CD4-positive, alpha-beta T cell treated with Interleukin-4 for 1 hour (primary cell): Measurements from ENCODE around the gene PHOSPHO2.
A peak's percentile ranks its signal among the peaks of the same experiment; 100 is the strongest.
"Not testable (repeated sequence)": the region's sequence is repeated elsewhere in the genome, so short reads cannot be mapped to it uniquely, and the experiment has no call there.

Experiments used
- DNase-seq, 2 donors: peaks; one replicate each; pipeline ENCODE4 v3.0.0-alpha.2; 2020 to 2022

The PHOSPHO2 gene

DNA sequence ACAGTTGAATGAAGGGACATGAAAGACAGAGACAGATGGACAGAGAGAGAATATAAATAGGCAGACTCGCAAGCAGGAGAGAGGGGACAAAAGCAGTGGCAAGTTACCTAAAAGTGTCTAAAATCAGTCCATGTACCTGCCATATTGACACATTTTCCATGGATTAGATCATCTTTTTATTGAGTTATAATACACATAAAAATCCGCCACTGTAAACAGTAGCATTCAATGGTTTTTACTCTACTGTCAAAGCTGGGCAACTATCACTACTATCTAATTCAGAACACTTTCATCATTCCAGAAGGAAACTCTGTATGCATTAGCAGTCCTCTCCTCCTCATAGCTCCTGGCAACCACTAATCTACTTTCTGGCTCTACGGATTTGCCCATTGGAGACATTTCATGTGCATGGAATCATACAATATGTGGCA, 10.1 kb upstream of the PHOSPHO2 start:
- DNase-seq = no peak

DNA sequence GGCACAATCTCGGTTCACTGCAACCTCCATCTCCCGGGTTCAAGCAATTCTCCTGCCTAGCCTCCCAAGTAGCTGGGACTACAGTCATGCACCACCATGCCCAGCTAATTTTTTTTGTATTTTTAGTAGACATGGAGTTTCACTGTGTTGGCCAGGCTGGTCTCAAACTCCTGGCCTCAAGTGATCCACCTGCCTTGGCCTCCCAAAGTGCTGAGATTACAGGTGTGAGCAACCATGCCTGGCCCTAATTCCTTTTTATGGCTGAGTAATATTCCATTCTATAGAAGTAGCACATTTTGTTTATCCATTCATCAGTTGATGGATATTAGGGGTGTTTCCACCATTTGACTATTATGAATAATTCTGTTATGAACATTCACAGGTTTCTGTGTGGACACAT, 9.6 kb upstream of the PHOSPHO2 start:
- not testable (repeated sequence) for DNase-seq

DNA sequence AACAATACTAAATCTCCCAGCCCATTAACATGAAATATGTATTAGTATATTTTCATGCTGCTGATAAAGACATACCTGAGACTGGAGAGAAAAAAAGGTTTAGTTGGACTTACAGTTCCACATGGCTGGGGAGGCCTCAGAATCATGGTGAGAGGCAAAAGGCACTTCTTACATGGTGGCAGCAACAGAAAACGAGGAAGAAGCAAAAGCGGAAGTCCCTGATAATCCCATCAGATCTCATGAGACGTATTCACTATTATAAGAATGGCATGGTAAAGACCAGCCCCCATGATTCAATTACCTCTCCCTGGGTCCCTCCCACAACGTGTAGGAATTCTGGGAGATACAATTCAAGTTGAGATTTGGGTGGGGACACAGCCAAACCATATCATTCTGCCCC, 7.4 kb upstream of the PHOSPHO2 start:
- not testable (repeated sequence) for DNase-seq

DNA sequence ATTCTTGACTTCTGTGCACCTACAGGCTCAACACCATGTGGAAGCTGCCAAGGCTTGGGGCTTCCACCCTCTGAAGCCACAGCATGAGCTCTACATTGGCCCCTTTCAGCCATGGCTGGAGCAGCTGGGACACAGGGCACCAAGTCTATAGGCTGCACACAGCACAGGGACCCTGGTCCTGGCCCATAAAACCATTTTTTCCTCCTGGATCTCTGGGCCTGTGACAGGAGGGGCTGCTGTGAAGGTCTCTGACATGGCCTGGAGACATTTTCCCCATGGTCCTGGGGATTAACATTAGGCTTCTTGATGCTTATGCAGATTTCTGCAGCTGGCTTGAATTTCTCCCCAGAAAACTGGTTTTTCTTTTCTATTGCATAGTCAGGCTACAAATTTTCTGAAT, 6.3 kb upstream of the PHOSPHO2 start:
- not testable (repeated sequence) for DNase-seq

DNA sequence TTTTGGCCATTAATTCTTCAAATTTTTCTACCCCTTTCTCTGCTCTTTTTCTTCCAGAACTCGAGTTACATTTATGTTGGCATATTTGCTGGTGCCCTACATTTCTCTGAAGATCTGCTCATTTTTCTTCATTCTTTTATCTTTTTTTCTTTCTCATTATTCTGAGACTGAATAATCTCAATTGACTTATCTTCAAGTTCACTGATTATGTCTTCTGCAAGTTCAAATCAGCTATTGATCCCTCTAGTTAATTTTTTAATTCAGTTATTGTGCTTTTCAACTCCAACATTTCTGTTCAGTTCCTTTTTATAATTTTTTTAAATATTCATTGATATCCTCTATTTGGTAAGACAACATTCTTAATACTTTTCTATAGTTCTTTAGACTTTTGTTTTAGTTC, 3.3 kb upstream of the PHOSPHO2 start:
- no peak for DNase-seq

DNA sequence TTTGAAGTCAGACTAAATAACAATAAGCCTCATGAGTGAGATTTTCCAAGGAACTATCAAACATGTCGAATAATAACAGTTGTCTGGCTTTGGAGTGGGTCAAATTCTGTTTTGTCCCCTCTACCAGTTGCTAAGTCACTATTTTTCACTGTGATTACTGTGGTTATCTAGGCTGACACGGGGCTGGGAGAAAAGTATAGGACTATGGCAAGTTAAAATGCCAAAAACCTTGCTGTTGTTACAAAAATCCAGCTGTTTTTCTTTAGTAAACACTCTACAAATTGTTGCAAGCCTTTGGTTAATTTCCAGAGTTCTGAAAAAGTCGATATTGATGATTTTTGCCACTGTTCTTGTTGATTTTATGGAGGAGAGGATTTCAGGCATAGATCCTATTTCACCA, 1.6 kb upstream of the PHOSPHO2 start:
- DNase-seq = no peak

DNA sequence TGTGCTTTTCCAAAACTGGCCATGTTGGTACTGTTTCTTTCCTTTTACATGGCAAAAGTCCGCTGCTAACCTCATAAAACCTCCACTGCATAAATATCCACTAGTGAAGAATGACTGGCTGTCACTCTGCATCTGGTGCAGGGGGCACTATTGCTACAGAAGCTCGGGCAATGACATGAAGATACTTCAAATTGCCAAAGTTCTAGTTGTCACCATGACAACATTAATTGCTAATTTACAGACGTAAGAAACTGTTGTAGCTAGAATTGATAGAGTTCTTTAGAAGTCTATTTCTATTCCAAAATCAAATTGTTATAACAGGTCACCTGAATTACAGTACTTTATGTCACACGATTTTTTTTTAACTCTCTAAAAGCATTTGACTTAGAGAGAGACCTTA, 909 bp upstream of the PHOSPHO2 start:
- peak; percentile 45 to 71 for DNase-seq

DNA sequence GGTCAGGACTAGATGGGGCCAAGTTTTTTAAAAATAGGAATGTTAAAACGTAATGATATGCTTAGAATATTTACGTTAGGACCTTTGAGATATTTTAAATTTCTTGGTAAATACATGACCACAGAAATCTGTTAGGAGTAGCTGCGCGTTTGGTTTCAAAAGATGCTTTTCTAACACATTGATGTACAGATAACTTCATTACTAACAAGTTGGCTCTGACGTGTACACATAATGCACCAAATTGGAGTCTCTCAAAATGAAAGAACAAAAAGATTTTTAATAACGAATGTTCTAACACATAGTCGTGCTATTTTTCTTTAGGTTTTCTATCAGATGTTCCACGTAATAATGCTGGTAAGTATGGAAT, 608 bp downstream of the PHOSPHO2 start:
- DNase-seq = no peak

DNA sequence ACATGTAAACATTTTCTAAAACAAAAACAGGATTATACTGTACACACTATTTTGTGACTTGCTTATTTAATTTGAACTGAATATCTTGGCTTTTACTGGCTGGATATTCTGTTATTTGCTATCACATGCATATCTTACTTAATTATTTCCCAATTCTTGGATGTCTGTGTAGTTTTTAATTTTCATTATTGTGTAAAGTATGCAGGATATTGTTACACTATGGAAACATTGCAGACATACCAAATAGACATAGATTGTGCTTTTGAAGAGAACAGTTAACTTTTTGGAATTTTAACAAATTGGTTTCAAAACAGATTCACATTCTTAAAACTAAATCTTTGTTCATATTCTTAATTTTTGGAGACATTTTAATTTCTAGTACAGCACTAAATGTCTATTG, 2.1 kb downstream of the PHOSPHO2 start:
- DNase-seq = no peak

DNA sequence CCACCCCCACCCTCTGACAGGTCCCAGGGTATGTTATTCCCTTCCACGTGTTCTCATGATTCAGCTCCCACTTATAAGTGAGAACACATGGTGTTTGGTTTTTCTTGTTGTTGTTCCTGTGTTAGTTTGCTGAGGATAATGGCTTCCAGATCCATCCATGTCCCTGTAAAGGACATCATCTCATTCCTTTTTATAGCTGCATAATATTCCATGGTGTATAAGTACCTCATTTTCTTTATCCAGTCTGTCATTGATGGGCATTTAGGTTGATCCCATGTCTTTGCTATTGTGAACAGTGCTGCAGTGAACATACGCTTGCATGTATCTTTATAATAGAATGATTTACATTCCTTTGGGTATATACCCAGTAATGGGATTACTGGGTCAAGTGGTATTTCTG, 4.9 kb downstream of the PHOSPHO2 start:
- DNase-seq = not testable (repeated sequence)

DNA sequence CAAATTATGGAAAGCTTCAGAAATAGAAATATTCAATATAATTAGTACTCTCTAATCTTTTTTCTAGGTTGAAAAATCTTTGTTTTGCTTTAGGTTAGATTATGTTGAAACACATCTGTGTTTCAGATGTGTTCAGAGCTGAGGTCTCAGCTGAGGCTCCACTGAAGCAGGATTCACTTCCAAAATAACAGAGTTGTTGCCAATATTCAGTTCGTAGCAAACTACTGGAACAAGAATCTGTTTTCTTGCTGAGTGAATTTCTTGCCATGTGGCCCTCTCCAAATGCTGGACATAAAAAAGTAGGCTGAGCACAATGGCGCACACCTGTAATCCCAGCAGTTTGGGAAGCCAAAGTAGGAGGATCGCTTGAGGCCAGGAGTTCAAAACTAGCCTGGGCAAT, 8.7 kb downstream of the PHOSPHO2 start:
- no peak for DNase-seq

DNA sequence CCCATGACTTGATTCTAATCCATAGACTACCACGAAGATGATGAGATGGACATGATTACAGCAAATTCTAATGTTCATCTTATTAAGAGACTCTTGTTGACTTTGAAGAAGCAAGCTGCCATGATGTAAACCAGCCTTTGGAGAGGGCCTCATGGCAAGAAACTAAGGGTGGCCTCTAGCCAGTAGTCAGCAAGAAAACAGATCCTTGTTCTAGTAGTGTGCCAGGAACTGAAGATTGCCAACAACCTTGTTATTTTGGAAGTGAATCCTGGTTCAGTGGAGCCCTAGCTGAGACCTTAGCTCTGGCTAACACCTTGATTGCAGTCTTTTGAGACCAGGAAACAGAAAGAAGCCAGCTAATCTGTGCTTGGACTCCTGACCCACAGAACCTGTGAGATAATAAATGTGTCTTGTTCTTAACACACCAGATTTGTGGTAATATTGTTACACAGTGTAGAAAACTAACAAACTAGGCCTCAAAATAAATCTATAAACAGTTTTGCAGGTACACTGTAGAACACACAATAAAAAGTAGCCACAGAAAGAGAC, 10.0 kb downstream of the PHOSPHO2 start:
- no peak for DNase-seq

DNA sequence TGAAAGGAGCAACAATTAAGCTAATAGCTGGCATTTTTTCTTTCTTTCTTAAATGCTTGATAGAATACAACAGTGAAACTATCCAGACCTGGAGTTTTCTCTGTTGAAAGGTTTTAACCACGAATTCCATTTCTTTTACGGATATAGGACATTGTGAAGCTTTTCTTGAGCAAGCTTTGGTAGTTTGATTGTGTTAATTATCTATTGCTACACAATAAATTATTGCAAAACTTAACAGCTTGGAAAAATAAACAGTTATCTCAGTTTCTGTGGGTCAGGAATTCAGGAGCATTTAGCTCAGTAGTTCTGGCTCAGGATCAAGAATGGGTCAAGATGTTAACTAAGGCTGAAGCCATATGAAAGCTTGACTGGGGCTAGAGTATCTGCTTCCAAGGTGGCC, 11.7 kb downstream of the PHOSPHO2 start:
- DNase-seq = no peak

DNA sequence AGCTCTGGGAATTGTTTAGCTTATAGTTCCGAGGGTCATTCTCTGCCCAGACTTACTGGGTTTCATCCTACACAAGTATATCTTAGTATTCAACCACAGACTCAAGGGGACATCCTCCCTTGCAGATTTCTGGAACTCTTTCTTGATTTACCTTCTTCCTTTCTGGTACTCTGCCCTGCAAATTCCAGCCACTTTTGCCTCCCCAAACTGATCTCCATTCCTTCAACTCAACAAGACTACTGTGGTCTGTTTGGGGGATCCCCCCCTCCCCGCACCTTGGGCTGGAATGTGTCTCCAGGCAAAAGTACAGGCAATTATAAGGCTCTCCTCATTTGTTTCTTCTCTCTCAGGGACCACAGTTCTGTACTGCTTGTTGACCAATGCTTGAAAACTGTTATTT, 13.4 kb downstream of the PHOSPHO2 start:
- no peak for DNase-seq

DNA sequence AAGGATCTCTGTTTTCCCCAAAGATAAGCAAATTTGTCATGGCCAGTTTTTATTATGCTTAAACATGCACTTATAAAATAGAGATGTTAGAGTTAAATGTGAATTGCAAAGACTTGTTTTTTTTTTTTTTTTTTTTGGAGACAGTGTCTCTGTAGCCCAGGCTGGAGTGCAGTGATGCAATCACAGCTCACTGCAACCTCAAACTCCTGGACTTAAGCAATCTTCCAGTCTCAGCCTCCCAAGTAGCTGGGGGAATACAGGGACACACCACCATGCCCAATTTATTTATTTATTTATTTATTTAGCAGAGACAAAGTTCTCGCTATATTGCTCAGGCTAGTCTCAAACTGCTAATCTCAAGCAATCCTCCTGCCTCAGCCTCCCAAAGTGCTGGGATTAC, 15.1 kb downstream of the PHOSPHO2 start:
- no peak for DNase-seq

DNA sequence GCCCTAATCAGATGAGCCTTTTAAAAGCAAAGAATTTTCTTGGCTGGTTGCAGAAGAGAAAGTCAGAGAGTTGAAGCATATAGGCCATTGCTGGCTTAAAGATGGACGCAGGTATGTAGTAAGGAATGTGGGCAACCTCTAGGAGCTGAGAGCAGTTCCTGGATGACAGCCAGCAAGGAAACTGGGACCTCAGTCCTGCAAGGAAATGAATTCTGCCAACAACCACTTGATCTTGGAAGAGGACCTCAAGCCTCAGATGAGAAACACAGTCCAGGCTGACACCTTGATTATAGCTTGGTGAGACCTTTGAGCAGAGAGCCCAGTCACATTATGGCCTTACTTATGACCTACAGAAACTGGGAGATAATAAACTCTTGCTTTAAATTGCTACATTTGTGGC, 15.7 kb downstream of the PHOSPHO2 start:
- DNase-seq = no peak

DNA sequence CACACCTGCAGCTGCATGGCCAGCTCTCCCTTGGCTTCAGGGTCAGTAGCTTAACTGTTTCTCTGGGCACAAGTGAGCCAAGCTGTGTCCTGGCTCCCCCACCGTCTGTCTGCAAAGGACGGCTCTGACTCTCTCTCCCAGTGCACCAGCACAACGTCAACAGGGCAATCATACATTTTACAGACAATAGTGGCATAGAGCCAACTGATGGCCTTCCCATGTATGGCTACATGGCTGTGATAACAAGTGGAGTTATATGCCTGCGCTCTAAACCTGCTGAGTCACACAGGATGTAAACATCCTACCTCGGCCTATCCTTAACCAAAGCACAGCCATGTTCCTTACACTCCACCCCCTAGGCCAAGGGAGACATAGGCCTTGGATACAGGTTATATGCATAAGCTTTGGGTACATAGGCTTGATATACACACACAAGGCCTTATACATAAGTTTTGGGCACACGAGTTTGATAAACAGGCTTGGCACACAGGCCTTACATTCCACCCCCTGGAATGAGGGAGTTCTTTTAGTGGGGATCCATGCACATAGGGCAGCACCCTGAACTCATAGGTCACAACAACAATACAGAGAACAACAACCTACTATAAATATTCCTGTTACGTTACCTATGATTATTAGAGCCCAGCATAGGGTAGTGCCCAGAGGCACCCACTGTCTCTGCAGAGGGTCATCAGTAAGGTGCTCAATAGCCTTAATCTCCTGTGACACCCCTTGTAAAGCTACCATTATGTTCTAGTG, 17.7 kb downstream of the PHOSPHO2 start:
- no peak for DNase-seq

DNA sequence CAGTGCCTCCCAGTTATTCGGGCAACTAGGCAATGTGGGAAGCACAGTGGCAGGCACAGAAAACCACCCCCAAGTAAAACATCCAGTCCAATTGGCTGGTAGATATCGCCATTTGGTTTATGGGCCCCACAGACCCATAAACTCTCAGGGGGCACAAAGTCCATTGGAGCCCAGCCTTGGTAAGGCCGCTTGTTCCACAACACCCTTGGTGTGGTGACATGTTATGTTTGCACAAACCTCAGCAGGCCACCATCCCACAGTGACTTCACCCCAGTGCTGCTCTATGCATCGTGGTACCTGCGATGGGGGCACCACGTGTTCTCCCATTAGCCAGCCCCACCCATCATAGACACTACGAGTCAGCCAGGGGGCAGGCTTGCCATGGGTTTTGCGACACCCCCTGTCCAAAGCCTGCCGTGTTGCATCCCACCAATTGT, 18.5 kb downstream of the PHOSPHO2 start:
- DNase-seq = no peak

DNA sequence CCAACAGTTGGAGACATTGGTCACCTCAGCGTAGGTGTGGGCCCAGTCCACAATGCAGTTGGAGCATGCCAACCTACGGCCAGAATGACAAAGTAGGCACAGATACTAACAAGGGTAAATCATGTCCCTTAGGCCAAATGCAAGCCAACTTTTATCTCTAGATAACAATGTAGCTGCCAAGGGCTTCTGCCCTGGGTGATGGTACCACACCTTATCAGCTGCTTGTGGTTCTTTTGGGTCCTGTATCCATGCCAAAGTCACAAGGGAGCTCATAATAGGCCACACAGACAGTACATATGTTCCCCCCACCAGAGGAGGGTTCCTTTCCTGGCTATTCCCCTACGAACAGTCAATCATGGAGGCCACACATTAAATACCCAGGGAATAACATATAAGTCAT, 19.1 kb downstream of the PHOSPHO2 start:
- no peak for DNase-seq

DNA sequence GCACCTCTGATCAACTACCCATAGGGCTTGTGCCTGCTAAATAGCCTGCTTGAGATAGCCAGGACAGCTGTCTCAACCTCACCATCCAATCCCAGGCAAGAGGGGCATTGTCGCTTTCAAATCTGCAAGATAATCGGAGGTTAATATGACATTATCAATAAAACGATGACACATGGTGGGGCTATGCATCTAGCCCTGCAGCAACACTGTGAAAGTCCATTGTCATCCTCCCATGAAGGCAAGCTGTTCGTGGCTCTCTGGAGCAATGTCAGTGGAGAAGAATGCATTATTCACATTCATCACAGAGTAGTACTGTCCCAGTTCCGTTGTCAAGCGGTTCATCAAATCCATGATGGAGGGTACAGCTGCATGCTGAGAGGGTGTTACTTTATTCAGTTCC, 20.4 kb downstream of the PHOSPHO2 start:
- DNase-seq = no peak

DNA sequence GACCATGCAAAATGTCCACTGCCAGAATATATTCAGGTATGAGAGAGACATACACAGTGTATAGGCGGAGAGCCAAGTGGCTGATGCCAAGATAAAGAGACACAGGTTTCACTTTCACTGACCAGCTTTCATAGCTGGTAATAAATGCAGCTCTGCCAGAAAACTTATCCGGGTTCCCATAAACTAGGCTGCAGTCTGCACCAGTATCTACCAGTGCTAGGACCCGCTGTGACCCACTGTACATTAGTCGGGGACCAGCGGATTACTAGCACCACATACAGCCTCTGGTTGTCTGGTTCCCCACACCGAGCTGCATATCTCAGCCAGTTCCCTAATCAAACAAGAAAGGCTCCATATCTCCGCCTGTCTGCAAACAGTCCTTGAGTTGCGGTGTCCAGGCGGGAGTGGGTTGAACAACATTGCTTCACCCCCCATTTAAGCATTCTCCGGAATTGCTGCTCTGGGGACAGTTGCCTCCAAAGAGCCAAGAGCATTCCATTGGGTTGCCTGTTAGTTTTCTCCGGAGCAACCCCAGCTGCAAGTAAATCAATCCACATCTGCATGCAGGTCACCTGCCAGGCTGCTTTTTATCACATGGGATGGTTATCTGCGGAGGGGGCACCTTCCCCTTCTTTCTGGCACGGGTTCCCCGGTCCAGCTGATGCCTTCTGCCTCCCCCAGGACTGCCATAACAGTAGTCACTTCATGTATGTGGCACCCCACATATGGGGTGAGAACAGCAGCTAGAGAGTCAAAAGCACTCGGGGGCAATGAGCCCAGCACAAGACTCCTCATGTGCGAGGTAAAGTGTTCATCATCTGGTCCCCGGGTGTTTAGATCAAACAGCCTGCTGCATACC, 21.3 kb downstream of the PHOSPHO2 start:
- DNase-seq = no peak

DNA sequence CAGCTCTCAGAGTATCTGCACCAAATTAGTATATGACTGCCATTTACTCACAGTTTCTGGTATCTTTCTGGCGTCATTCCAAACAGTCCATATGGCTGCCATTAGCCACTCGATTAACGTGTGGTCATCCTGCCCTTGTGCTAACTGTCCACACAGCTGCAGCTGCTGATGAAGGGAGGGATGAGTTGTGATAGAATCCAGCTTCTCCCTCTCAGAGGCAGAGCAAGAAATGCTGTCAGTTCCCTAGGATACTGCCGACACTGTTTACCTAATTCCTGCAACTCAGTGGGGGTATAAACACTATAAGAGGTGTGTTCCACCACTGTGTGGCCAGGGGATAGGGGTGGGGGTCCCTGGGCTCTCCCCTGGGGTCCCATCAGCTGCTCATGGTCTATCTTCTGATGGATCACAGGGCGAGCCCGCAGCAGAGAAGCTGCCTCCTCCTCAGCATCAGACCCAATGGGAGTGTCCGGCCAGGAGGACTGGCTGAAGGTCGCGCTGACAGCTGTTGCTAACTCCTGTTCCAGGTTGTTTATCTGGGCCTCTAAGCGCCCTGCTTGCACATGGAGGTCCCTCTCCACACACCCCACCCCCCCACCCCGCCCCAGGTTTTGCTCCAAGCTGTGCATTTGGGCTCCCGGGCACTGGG, 22.1 kb downstream of the PHOSPHO2 start:
- no peak for DNase-seq

DNA sequence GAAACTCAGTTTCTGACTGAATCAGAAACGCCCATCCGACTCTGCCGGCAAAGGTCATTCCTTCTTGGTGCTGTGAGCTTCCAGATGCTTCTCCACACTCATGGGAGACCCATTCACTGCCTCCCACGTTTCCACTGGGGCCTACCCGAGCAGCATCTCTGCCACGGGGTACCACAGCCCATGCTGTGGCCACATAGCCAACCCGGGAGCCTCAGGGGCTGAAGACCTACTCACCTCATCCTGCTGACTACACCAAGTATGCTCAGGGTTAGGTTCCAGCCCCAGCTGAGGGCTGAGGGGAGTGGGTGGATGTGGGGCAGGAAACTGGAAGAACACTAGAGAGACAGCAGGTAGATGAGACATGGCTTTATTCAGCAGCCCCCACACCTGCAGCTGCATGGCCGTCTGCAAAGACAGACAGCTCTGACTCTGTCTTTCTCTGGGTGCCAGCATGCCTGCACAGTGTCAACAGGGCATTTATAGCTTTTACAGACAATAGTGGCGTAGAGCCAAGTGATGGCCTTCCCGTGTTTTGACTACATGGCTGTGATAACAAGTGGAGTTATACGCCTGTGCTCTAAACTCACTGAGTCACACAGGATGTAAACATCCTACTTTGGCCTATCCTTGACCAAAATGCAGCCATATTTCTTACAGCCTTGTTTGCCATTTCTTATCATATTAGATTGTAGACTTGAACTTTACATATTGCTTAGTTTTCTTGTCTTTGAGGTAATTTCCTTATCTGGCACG, 22.8 kb downstream of the PHOSPHO2 start:
- no peak for DNase-seq
